Measurements from ENCODE around the gene VAV2. TPM values are rescaled to one million over a fixed set of nuclear protein-coding genes. Genes with fewer than 3 reads are reported as not detected.

VAV2 gene
- total and polyA plus RNA-seq, 5 donors = 4.7 to 11.4 (median 7.4) TPM

DNA sequence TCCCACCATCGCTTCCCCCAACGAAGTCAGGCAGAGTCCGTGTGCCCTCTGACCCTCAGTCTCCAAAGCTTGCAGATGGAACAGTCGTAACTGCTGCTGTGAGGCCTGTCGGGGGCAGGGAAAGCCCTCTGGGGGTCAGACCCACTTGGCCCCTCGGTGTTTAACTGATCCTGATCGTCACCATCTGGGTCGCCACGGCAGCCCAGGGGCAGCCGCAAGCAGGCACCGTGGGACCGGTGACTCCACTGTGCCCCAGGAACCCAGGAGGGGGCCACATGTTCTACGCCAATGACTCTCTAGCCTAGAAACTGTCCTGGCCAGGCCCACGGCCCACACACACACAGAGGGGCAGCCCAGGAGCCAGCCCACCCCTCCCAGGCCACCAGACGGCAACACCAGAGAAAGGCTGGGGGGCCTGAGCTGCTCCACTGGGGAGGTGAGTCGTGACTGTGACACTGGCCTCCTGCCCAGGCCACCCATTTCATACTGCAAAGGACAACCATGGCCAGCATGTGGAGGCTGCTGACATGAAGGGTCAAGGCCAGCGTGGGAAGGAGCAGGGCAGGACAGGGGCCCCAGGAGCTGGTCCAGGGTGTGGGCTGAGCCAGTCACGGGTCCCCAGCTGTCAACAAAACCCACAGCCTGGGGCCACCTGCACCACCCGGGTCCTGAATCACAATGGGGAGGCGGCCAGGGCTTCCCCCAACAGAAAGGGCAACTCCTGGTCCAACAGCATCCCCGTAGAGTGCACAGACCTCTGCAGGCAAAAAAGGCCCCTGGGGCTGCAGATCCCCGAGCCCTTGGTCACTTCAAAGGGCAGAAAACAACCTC is 20.8 kb downstream of the VAV2 start:
- Histone ChIP-seq H3K27me3 (ENCODE audit: control insufficient read depth, insufficient read depth) (no peaks in the 10 kb centered on the region), H3K9me3 (ENCODE audit: control insufficient read depth, low read length) (no peaks in the 10 kb centered on the region), H3K4me1 (ENCODE audit: control insufficient read depth, insufficient read depth, low read length) (no peaks in the 10 kb centered on the region), H3K4me3 (ENCODE audit: low read length) (no peak overlapping the region), H3K27ac (ENCODE audit: low read length) (no peak overlapping the region)
- intact Hi-C loops (cut with DNase I) = no loop called here
- 81% methylated on average over 22 of the region's 22 CpGs for WGBS
- ATAC-seq = peak in 1 of 2 donors; percentile 20
- peak; percentile 16 to 56 (median 49) for DNase-seq

DNA sequence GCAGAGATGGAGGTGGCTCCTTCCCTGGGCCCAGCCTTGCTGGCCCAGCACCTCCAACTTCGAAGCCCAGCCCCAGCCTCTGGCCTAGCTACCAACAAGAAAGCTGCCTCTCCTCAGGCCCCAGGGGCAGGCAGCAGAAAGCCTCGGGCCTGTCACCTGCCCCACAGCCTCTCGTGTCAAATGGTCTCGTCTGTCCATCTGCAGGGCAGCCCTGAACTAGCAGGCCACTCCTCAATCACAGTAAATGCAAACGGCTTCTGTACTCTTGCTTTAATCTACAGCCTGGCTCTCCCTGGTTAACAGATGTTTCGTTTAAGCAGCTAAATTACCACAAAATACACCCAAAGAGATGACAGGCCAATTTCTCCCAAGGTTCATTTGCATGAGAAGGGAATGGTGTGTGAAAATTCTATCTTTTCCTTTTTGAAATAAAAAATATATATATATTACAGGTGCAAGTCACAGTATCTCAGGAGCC is 21.5 kb downstream of the VAV2 start:
- intact Hi-C loops (cut with DNase I) = no loop called here
- H3K4me3 ChIP-seq (ENCODE audit: low read length) = no peak overlapping the region
- H3K27ac ChIP-seq (ENCODE audit: low read length) = no peak overlapping the region
- DNase-seq = peak in 2 of 3 donors; percentile 5 to 27
- no peaks in the 10 kb centered on the region for H3K27me3 ChIP-seq (ENCODE audit: control insufficient read depth, insufficient read depth)
- WGBS = 69% methylated on average over 6 of the region's 6 CpGs
- no peaks in the 10 kb centered on the region for H3K4me1 ChIP-seq (ENCODE audit: control insufficient read depth, insufficient read depth, low read length)
- no peak for ATAC-seq
- no peaks in the 10 kb centered on the region for H3K9me3 ChIP-seq (ENCODE audit: control insufficient read depth, low read length)

- ATAC-seq (no peak), DNase-seq (peak; percentile 15 to 48 (median 46))
- intact Hi-C loops (cut with DNase I) = no loop called here
- Histone ChIP-seq H3K27me3 (ENCODE audit: control insufficient read depth, insufficient read depth) (no peaks in the 10 kb centered on the region), H3K4me3 (ENCODE audit: low read length) (no peak overlapping the region), H3K27ac (ENCODE audit: low read length) (no peak overlapping the region), H3K4me1 (ENCODE audit: control insufficient read depth, insufficient read depth, low read length) (no peaks in the 10 kb centered on the region), H3K9me3 (ENCODE audit: control insufficient read depth, low read length) (no peaks in the 10 kb centered on the region)
- WGBS = 87% methylated on average over 25 of the region's 25 CpGs
Observed at GRCh38 chr9:133969681-133970580, 22.2 kb downstream of the VAV2 start.

DNA sequence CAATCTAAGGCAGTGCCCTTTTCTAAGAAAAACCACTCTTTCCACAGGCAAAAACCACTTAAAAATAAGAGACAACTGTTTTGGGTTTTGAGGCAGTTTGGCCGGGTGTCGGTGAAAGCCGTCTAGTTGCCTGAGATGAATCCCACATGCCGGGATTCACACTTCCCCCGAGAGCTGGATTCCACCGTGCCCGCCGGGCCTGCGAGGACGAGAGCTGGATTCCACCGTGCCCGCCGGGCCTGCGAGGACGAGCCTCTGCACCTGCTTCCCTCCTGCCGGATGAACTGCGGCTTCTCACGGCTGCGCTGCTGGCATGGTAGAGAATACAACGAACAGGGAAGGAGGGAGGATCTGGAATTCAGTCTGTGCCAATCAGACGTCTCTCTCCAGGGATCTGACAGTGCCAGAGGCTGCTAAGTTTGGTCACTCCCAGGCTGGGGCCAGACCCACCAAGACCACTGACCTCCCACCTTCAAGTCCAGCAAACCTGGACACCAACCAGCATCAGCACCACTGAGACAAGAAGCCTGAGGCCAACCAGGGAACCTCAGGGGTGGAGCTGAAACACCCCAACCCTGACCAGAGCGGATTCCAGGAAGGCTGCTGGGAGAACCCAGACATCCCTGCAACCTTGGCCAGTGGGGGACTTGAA is 23.0 kb downstream of the VAV2 start:
- Histone ChIP-seq H3K4me1 (ENCODE audit: control insufficient read depth, insufficient read depth, low read length) (no peaks in the 10 kb centered on the region), H3K4me3 (ENCODE audit: low read length) (no peak overlapping the region), H3K9me3 (ENCODE audit: control insufficient read depth, low read length) (no peaks in the 10 kb centered on the region), H3K27me3 (ENCODE audit: control insufficient read depth, insufficient read depth) (no peaks in the 10 kb centered on the region), H3K27ac (ENCODE audit: low read length) (no peak overlapping the region)
- peak; percentile 11 to 43 (median 36) for DNase-seq
- WGBS = 68% methylated on average over 22 of the region's 22 CpGs
- ATAC-seq = peak in 1 of 2 donors; percentile 19
- intact Hi-C loops (cut with DNase I) = no loop called here

- Histone ChIP-seq H3K4me3 (ENCODE audit: low read length) (no peak overlapping the region), H3K4me1 (ENCODE audit: control insufficient read depth, insufficient read depth, low read length) (no peaks in the 10 kb centered on the region), H3K9me3 (ENCODE audit: control insufficient read depth, low read length) (no peaks in the 10 kb centered on the region), H3K27me3 (ENCODE audit: control insufficient read depth, insufficient read depth) (no peaks in the 10 kb centered on the region), H3K27ac (ENCODE audit: low read length) (no peak overlapping the region)
- 86% methylated on average over 12 of the region's 12 CpGs for WGBS
- no peak for ATAC-seq
- intact Hi-C loops (cut with DNase I) = no loop called here
- DNase-seq = peak; percentile 6 to 35 (median 26)
Observed at GRCh38 chr9:133968428-133968827, 23.7 kb downstream of the VAV2 start.

DNA sequence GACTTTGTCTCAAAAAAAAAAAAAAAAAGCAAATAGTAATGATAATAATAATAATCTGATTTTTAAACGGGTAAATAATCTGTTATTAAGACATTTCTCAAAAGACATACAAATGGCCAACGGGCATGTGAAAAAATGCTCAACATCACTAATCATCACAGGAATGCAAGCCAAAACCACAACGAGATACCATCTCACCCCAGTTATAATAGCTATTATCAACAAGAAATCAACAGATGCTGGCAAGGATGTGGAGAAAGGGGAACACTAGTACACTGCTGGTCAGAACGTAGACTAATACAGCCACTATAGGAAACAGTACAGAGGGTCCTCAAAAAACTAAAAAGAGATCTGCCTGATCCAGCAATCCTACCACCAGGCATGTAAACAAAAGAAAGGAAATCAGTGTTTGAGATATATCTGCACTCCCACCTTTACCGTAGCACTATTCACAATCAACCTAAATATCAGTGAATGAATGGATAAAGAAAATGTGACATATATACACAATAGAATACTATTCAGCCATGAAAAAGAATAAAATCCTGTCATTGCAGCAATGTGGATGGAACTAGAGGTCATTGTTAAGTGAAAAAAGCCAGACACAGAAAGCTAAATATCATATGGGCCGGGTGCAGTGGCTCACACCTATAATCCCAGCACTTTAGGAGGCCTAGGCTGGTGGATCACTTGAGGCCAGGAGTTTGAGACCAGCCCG is 24.9 kb downstream of the VAV2 start:
- 83% methylated on average over 7 of the region's 7 CpGs for WGBS
- Histone ChIP-seq H3K4me3 (ENCODE audit: low read length) (no peak overlapping the region), H3K9me3 (ENCODE audit: control insufficient read depth, low read length) (no peaks in the 10 kb centered on the region), H3K4me1 (ENCODE audit: control insufficient read depth, insufficient read depth, low read length) (no peaks in the 10 kb centered on the region), H3K27me3 (ENCODE audit: control insufficient read depth, insufficient read depth) (no peaks in the 10 kb centered on the region), H3K27ac (ENCODE audit: low read length) (no peak overlapping the region)
- intact Hi-C loops (cut with DNase I) = no loop called here
- DNase-seq = no peak
- ATAC-seq = no peak

GRCh38 chr9:133964463-133964862 is 27.7 kb downstream of the VAV2 start:
- 96% methylated on average over 2 of the region's 2 CpGs for WGBS
- DNase-seq (no peak), ATAC-seq (no peak)
- Histone ChIP-seq H3K27ac (ENCODE audit: low read length) (no peak overlapping the region), H3K4me3 (ENCODE audit: low read length) (no peak overlapping the region), H3K27me3 (ENCODE audit: control insufficient read depth, insufficient read depth) (no peaks in the 10 kb centered on the region), H3K4me1 (ENCODE audit: control insufficient read depth, insufficient read depth, low read length) (no peaks in the 10 kb centered on the region), H3K9me3 (ENCODE audit: control insufficient read depth, low read length) (no peaks in the 10 kb centered on the region)
- intact Hi-C loops (cut with DNase I) = no loop called here

DNA sequence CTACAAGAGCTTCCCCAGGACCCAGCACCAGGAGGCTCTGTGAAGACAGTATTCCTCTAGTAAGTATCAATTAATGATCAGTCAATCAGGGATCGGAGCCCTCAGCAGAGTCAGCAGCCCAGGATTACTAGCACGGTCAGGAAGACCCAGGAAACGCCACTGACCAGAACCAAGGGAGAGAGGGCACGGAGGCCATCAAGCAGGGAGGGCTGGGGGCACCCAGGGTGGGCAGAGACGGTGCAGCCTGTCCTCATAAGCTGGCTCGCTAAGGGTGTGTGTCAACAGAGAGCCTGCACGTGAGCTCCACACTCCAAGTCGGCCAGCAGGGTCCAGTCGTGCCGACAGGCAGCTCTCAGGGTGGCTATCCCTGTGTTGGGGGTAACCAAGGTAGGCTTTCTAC is 29.0 kb downstream of the VAV2 start:
- ATAC-seq (no peak), DNase-seq (peak; percentile 6 to 29 (median 24))
- Histone ChIP-seq H3K27me3 (ENCODE audit: control insufficient read depth, insufficient read depth) (no peaks in the 10 kb centered on the region), H3K4me1 (ENCODE audit: control insufficient read depth, insufficient read depth, low read length) (no peaks in the 10 kb centered on the region), H3K4me3 (ENCODE audit: low read length) (no peak overlapping the region), H3K9me3 (ENCODE audit: control insufficient read depth, low read length) (no peaks in the 10 kb centered on the region), H3K27ac (ENCODE audit: low read length) (no peak overlapping the region)
- intact Hi-C loops (cut with DNase I) = no loop called here
- 87% methylated on average over 10 of the region's 10 CpGs for WGBS

GRCh38 chr9:133962341-133962740 is 29.8 kb downstream of the VAV2 start:
- intact Hi-C loops (cut with DNase I) = no loop called here
- Histone ChIP-seq H3K27ac (ENCODE audit: low read length) (no peak overlapping the region), H3K4me1 (ENCODE audit: control insufficient read depth, insufficient read depth, low read length) (peaks cover 2% of the 10 kb centered on the region), H3K27me3 (ENCODE audit: control insufficient read depth, insufficient read depth) (no peaks in the 10 kb centered on the region), H3K4me3 (ENCODE audit: low read length) (no peak overlapping the region), H3K9me3 (ENCODE audit: control insufficient read depth, low read length) (no peaks in the 10 kb centered on the region)
- no peak for ATAC-seq
- DNase-seq = peak; percentile 6 to 42 (median 34)
- 78% methylated on average over 7 of the region's 7 CpGs for WGBS

All from right cardiac atrium (tissue), 5 donors.